GM12892 (cell line): ENCODE measurements around the gene TENM4.

Source experiments
- POLR2A ChIP-seq: IDR thresholded peaks from 2 replicates; pipeline ENCODE4 v1.6.1; 2011; ENCODE audit warnings: low read depth, low read length, control low read depth
- POLR2AphosphoS5 ChIP-seq: IDR thresholded peaks from 2 replicates; pipeline ENCODE4 v1.6.1; 2011; ENCODE audit warnings: low read depth, low read length, control low read depth
- TAF1 ChIP-seq: IDR thresholded peaks from 2 replicates; pipeline ENCODE4 v1.6.1; 2011; ENCODE audit warnings: low read depth, mild to moderate bottlenecking, control low read depth, low read length, borderline replicate concordance

- no peak for TF ChIP-seq POLR2AphosphoS5
- no peak for TF ChIP-seq POLR2A
- no peak for TF ChIP-seq TAF1
These were observed 338.0 kb downstream of the TENM4 start for GRCh38 chr11:79102840-79103239.
